GM18867 (cell line): Measurements from ENCODE around the gene MISP3.
"Not testable (repeated sequence)": the region's sequence is repeated elsewhere in the genome, so short reads cannot be mapped to it uniquely, and the experiment has no call there.

Experiments used
- ATAC-seq: cut with Tn5 transposase; IDR thresholded peaks from one replicate; pipeline ENCODE4 v1.9.1; 2021; ENCODE audit warnings: mild to moderate bottlenecking, moderate library complexity; ENCODE audit not compliant: unreplicated experiment

Gene MISP3

GRCh38 chr19:14072535-14073260 is at the start of gene MISP3:
MISP3 (plus strand) TSS chr19:14072786; CDS start chr19:14073310, 524 bp downstream.
- no peak for ATAC-seq

- ATAC-seq, result no peak
Observed at GRCh38 chr19:14023404-14024235, 49.0 kb upstream of the MISP3 start.

DNA sequence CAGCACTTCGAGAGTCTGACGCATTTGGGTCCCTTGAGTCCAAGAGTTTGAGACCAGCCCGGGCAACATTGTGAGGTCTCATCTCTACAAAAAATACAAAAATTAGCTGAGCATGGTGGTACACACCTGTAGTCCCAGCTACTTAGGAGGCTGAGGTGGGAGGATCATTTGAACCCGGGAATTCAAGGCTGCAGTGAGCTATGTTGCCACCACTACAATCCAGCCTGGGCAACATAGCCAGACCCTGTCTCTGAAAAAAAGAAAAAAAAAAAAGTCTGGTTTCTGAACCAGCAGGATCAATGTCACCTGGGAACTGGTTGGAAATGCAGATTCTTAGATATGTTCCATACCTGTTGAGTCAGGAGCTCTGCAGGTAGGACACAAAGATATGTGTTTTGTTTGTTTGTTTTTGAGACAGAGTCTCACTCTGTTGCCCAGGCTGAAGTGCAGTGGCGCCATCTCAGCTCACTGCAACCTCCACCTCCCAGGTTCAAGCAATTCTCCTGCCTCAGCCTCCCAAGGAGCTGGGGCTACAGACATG is 45.9 kb upstream of the MISP3 start:
- not testable (repeated sequence) for ATAC-seq

DNA sequence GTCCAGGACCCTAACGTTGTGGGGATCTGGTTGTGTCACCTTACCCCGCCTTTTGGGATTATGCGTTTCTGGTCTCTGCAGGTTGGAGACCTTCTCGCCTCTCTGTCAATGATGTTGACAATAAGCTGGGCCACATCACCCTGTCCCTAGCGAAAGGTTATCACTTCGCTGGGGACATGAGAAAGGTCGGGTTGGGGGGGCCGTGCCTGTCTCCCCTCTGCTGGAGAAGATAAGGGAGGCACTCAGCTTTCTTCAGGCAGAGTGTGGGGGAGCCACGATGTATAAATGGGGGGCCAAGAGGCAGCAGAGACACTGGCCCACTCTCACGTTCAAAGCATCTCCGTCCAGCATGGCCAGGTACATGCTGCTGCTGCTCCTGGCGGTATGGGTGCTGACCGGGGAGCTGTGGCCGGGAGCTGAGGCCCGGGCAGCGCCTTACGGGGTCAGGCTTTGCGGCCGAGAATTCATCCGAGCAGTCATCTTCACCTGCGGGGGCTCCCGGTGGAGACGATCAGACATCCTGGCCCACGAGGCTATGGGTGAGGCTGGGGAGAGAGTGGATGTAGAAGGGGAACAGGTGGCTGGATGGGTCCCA is 44.6 kb upstream of the MISP3 start, which contains the start of gene RLN3:
TSS of gene RLN3 (plus strand) at position 293 of the 595 bp plus-strand sequence. CDS start at position 350, 57 bp downstream.
- ATAC-seq, result no peak

GRCh38 chr19:14028901-14029300 is 43.7 kb upstream of the MISP3 start:
- no peak for ATAC-seq

DNA sequence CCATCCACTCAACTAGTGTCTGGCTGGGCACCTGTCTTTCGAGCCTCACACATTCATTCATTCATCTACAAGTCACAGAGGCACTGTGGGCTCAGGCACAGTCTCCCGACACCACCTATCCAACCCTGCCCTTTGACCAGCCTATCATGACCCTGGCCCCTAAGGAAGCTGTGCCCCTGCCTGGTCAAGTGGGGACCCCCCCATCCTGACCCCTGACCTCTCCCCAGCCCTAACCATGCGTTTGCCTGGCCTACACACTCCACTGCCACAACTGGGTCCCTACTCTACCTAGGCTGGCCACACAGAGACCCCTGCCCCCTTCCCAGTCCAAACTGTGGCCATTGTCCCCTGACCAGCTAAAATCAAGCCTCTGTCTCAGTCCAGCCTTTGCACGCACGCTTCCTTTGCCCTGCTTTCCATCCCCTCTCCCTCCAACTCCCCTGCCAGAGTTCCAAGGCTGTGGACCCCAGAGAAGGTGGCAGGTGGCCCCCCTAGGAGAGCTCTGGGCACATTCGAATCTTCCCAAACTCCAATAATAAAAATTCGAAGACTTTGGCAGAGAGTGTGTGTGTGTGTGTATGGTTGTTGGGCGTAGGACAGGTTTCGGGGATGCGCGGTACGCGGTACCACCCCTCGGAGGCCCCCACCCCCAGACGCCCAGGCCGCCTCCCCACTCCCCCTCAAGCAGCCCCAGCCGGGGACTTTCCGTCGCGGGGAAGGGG is 41.4 kb upstream of the MISP3 start:
- no peak for ATAC-seq

DNA sequence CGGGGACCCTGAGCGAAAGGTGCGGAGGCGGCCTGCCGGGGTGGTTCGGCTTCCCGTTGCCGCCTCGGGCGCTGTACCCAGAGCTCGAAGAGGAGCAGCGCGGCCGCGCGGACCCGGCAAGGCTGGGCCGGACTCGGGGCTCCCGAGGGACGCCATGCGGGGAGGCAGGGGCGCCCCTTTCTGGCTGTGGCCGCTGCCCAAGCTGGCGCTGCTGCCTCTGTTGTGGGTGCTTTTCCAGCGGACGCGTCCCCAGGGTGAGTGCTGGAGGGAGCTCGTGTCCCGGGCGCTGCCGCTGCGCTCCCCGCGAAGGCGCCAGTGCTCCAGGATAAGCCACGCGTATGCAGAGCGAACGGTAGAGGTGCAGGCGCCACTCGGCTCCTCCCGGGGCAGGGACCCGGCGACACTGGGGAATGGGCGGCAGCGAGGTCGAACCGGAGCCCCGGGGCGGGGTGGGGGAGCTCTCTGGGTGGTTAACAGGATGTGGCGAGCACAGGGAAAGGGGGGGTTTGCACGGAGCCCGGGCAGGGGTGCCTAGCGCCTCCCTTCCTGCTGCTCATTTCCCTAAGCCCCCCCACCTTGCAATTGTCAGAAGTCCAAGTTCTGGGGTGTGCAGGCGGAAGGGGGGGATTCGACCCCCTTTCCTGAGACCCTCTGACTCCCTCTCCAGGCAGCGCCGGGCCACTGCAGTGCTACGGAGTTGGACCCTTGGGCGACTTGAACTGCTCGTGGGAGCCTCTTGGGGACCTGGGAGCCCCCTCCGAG is 40.7 kb upstream of the MISP3 start, which contains the start of gene IL27RA:
TSS of gene IL27RA (plus strand) at position 44 of the 762 bp plus-strand sequence. CDS start at position 155, 111 bp downstream.
- ATAC-seq, result peak; percentile 49

- no peak for ATAC-seq
Observed at GRCh38 chr19:14033946-14034345, 38.6 kb upstream of the MISP3 start.

DNA sequence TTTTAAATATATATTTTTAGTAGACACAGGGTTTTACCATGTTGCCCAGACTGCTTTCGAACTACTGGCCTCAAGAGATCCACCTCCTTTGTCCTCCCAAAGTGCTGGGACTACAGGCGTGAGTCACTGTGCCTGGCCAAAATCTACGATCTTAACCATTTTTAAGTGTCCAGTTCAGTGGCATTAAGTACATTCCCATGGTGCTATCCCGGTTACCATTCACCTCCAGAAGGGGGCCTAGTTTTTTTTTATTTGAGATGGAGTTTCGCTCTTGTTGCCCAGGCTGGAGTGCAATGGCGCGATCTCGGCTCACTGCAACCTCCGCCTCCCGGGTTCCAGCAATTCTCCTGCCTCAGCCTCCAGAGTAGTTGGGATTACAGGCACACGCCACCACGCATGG is 37.4 kb upstream of the MISP3 start:
- not testable (repeated sequence) for ATAC-seq

DNA sequence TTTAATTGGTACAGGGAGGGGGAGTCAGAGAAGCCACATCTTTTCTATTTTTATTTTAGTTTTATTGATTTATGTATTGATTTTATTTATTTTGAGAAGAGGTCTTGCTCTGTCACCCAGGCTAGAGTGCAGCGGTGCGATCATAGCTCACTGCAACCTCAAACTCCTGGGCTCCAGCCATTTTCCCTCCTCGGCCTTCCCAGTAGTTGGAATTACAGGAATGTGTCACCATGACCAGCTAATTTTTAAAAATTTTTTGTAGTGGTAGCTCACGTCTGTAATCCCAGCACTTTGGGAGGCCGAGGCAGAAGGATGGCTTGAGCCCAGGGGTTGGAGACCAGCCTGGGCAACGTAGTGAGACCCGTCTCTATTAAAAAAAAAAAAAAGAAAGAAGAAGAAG is 36.9 kb upstream of the MISP3 start:
- ATAC-seq, result no peak

- no peak for ATAC-seq
Observed at GRCh38 chr19:14039181-14039580, 33.4 kb upstream of the MISP3 start.

DNA sequence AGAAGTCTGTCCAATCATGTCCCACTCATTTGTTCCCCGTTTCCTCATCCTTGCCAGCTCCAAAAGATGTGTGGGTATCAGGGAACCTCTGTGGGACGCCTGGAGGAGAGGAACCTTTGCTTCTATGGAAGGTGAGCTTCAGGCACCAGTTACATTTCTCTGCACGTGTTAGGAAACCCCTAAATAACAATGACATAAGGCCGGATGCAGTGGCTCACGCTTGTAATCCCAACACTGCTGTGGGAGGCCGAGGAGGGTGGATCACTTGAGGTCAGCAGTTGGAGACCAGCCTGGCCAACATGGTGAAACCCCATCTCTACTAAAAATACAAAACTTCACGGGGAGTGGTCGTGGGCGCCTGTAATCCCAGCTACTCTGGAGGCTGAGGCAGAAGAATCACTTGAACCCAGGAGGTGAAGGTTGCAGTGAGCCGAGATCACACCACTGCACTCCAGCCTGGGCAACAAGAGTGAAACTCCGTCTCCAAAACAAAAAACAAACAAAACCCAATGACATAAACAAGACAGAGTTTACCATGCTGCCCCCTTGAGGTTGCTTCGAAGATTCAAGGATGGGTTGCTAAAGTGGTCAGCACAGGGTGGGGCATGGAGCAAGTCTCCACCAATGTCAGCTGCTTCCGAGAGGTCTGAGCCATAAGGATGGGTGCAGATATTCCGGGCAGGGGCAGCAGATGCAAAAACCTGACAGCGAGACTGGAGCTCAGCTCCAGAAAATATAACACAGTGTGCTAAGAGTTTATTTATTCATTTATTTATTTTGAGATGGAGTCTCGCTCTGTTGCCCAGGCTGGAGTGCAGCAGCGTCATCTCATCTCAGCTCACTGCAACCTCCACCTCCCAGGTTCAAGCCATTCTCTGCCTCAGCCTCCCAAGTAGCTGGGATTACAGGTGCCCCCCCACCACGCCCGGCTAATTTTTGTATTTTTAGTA is 29.7 kb upstream of the MISP3 start:
- not testable (repeated sequence) for ATAC-seq

DNA sequence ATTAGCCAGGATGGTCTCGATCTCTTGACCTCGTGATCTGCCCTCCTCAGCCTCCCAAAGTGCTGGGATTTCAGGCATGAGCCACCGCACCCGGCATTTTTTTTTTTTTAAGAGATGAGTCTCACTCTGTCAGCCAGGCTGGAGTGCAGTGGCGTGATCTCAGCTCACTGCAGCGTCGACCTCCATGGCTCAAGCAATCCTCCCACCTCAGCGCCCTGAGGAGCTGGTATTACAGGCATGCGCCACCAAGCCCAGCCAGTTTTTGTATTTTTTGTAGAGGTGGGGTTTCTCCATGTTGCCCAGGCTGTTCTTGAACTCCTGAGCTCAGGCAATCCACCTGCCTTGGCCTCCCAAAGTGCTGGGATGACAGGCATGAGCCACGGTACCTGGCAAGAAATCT is 24.7 kb upstream of the MISP3 start:
- not testable (repeated sequence) for ATAC-seq

DNA sequence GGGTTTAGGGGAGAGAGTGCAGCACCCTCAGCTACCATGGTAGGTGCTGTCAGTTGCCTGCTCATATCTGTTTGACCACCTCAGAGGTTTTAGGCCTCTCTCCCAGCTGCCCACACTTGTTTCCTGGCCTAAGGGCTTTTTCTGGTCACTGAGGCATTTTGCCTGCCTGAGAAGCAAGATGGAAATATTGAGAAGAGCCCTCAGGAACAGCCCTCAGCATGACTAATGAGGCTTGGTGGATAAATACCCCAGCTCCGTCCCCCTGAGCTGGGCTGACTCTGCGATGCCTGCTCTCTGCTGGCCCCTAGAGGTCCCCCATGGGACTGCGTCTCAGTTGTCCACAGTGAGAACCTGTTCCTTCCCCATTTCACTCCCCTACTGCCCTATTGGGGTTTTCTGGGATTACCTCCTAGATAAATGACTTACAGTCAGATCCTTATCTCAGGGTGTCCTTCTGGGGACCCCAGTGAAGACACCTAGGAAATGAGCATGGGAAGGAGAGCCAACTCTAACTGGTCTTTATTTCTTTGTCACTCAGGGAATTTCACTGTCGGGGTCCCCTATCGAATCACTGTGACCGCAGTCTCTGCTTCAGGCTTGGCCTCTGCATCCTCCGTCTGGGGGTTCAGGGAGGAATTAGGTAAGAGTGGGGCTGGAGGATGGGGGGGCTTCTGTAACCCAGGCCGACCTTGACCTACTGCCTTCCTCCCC is 24.0 kb upstream of the MISP3 start:
- ATAC-seq, result no peak

DNA sequence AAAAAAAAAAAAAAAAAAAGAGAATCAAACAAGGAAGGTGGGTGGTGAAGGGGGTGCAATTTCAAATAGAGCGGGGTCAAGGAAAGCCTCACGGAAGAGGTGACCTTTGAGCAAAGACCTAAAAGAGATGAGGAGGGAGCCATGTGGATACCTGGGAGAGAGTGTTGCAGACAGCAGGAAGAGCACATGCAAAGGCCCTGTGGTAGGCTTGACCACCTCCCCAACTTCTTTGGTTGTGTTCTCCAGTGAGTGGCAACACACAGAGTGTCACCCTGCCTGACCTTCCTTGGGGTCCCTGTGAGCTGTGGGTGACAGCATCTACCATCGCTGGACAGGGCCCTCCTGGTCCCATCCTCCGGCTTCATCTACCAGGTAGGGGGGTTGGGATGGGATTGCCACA is 22.1 kb upstream of the MISP3 start:
- ATAC-seq, result no peak

- not testable (repeated sequence) for ATAC-seq
Observed at GRCh38 chr19:14050961-14051360, 21.6 kb upstream of the MISP3 start.

GRCh38 chr19:14051980-14052379 is 20.6 kb upstream of the MISP3 start:
- ATAC-seq, result no peak

DNA sequence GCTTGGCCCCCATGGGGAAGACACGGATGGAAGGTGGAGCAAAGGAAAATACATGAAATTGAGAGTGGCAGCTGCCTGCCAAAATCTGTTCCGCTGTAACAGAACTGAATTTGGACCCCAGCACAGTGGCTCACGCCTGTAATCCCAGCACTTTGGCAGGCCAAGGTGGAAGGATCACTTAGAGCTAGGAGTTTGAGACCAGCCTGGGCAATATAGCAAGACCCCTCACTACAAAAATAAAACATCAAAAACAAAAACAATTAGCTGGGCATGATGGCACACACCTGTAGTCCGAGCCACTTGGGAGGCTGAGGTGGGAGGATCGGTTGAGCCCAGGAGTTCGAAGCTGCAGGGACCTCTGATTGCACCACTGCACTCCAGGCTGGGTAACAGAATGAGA is 20.1 kb upstream of the MISP3 start:
- ATAC-seq, result no peak
